Esophagus (tissue), 2 donors: ENCODE data around the gene CACNA2D1. TPM values are rescaled to one million over a fixed set of nuclear protein-coding genes. Genes with fewer than 3 reads are reported as not detected.
"Not testable (repeated sequence)": the region's sequence is repeated elsewhere in the genome, so short reads cannot be mapped to it uniquely, and the experiment has no call there.

Source experiments
- H3K27ac ChIP-seq, 2 donors: one replicate each; pipeline ENCODE4 v1.5.1; 2013; ENCODE audit warnings: low read depth in 2 of 2, mild to moderate bottlenecking in 2 of 2, inconsistent platforms in 1 of 2, low read length in 1 of 2, moderate library complexity in 1 of 2
- H3K27me3 ChIP-seq, 2 donors: one replicate each; pipeline ENCODE4 v1.6.1; 2013; ENCODE audit warnings: low read length in 2 of 2, control low read depth in 1 of 2, mild to moderate bottlenecking in 1 of 2; ENCODE audit not compliant: insufficient read depth in 2 of 2, control insufficient read depth in 1 of 2
- H3K36me3 ChIP-seq, 2 donors: one replicate each; pipeline ENCODE4 v1.6.1; 2013; ENCODE audit warnings: low read length in 1 of 2; ENCODE audit not compliant: control insufficient read depth in 2 of 2, insufficient read depth in 2 of 2
- H3K4me1 ChIP-seq, 2 donors: one replicate each; pipeline ENCODE4 v1.6.1; 2013; ENCODE audit warnings: low read length in 1 of 2; ENCODE audit not compliant: control insufficient read depth in 2 of 2, insufficient read depth in 2 of 2
- H3K4me3 ChIP-seq, 2 donors: one replicate each; pipeline ENCODE4 v1.5.1; 2013; ENCODE audit warnings: low read length in 2 of 2, mild to moderate bottlenecking in 2 of 2, low read depth in 1 of 2, moderate library complexity in 1 of 2
- H3K9me3 ChIP-seq, 2 donors: one replicate each; pipeline ENCODE4 v1.6.1; 2013; ENCODE audit warnings: mild to moderate bottlenecking in 2 of 2, low read depth in 1 of 2, low read length in 1 of 2, moderate library complexity in 1 of 2; ENCODE audit not compliant: control insufficient read depth in 2 of 2, insufficient read depth in 1 of 2
- WGBS, 2 donors: extraction: QIAGEN DNeasy Blood & Tissue Kit; methylation state at CpG; one replicate each; pipeline ENCODE4 v1.1.7; 2013; 5-methylcytosine and 5-hydroxymethylcytosine counted together
- polyA plus RNA-seq, 2 donors: library from polyadenylated mRNA; stranded (reverse); fragments of 200-250 nt; gene quantifications; one replicate each; pipeline ENCODE4 v1.2.3, GENCODE V29; 2013
- donor health status: healthy with polysubstance abuse.
- donor health status: Bipolar disorder and iron deficiency.

Gene CACNA2D1
- polyA plus RNA-seq, 2 donors, result 0.90 to 1.3 TPM

DNA sequence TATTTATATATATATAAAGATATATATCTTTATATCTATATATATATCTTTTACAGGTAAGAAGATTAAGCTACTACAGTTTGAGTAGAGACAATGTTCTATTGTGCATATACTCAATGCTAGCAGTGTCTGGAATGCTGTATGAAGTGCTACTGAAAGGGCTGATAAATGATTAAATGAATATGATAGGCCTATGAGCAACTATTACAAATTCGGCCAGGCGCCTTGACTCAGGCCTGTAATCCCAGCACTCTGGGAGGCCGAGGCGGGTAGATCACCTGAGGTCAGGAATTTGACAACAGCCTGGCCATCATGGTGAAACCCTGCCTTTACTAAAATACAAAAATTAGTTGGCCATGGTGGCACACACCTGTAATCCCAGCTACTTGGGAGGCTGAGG, 297.1 kb downstream of the CACNA2D1 start:
- Histone ChIP-seq H3K27me3 (no peaks in the 10 kb centered on the region), H3K9me3 (no peaks in the 10 kb centered on the region), H3K4me1 (no peaks in the 10 kb centered on the region), H3K4me3 (no peak overlapping the region), H3K27ac (no peak overlapping the region), H3K36me3 (no peaks in the 10 kb centered on the region)
- WGBS, 2 donors, result 96 to 98% methylated on average over 4 of the region's 4 CpGs

DNA sequence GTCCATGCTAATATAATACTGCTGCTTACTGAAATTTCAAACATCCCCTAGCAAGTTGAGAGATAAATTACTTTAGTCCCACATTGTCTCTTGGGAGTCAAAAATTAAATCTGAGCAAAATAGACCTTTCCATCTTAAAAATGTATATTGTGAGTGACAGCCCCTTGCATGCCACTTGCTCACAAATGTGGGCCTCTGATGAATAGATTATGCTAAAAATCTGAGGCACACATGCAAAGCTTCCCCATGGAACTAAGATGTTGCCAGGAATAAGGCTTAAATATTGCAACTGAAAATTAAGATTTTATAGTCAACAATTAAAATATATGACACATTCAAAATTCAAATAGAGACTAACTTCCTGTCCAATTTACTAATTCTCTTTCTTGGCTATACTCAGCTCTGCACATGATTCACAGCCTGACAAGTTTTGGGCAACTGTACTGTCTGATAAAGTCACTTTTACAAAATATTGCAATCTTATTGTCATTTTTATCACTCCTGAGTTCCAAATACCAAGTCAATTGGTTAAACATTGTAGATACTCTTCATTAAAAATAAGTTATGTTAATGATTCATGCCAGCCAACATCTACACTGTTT, 301.2 kb downstream of the CACNA2D1 start:
- no peaks in the 10 kb centered on the region for H3K4me1 ChIP-seq
- no peaks in the 10 kb centered on the region for H3K36me3 ChIP-seq
- H3K27ac ChIP-seq, result no peak overlapping the region
- H3K9me3 ChIP-seq, result no peaks in the 10 kb centered on the region
- H3K4me3 ChIP-seq, result no peak overlapping the region
- no peaks in the 10 kb centered on the region for H3K27me3 ChIP-seq

DNA sequence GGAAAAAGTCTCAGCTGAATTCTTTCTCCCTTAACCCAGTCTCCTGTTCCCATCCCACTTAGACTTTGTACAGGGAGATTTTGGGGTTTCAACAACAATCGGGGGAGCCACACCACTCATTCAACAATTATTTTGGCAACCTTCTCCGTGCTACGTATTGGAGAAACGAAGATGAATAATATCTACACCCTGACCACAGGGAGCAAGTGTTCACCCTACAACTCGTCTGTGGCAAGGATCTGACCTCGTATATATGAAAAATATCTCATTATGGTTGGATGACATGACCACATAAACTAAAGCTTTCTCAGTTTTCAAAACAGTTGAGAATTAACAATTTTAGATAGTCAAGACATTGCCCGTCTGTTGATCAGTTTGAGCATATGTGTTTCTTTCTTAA, 302.1 kb downstream of the CACNA2D1 start:
- WGBS, 2 donors, result 84% methylated on average over 7 of the region's 7 CpGs

DNA sequence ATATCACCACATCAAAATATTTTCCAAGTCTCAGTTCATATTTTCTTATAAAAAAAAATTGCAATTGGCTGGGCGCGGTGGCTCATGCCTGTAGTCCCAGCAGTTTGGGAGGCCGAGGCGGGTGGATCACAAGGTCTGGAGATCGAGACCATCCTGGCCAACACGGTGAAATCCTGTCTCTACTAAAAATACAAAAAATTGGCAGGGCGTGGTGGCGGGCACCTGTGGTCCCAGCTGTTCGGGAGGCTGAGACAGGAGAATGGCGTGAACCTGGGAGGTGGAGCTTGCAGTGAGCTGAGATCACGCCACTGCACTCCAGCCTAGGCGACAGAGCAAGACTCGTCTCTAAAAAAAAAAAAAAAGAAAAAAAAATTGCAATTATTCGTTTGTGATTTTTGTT, 303.0 kb downstream of the CACNA2D1 start:
- 93 to 95% methylated on average over 14 of the region's 14 CpGs for WGBS, 2 donors
- H3K27ac ChIP-seq, H3K27me3 ChIP-seq, H3K36me3 ChIP-seq, H3K4me3 ChIP-seq, H3K9me3 ChIP-seq, H3K4me1 ChIP-seq: not testable (repeated sequence)

More for the DNA sequence above, 302.1 kb downstream of the CACNA2D1 start:
- no peaks in the 10 kb centered on the region for H3K36me3 ChIP-seq
- no peak overlapping the region for H3K27ac ChIP-seq
- no peak overlapping the region for H3K4me3 ChIP-seq
- no peaks in the 10 kb centered on the region for H3K9me3 ChIP-seq
- H3K4me1 ChIP-seq, result no peaks in the 10 kb centered on the region
- no peaks in the 10 kb centered on the region for H3K27me3 ChIP-seq

DNA sequence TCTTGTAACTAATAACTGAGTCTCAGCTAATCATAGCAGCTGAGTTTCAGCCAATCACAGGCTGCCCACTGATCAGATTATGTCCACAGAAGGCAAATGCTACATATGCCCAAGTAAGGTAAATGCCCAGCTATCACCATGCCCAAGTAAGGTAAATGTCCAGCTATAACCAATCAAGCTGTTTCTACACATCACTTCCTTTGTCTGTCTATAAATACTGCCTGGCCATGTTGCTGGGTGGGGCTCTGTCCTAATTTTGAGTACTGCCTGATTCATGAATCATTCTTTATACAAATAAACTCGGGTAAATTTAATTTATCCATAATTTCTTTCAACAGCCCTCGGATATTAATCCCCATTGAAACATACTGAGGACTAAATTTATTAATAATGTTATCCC, 312.4 kb downstream of the CACNA2D1 start:
- Histone ChIP-seq H3K27ac (no peak overlapping the region), H3K4me3 (no peak overlapping the region), H3K36me3 (no peaks in the 10 kb centered on the region), H3K9me3 (no peaks in the 10 kb centered on the region), H3K27me3 (no peaks in the 10 kb centered on the region), H3K4me1 (no peaks in the 10 kb centered on the region)
- WGBS, 2 donors, result 43 to 57% methylated on average over 2 of the region's 2 CpGs

DNA sequence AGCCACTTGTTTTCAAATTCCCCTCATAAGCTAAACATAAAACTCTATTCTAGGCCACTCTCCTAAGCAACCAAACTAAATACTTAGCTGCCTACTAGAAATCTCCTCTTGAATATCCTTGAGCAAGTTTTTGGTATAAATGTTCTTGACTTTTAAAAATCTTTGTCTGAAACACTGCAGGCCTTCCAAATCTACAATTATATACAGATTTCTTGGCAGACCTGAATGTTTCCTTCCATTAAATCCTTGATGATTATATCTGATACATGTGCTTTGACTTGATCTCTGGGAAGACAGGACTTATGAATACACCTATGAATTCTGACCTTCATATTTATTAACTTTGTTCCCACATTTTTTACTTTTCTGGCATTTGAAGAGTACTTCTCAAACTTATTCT, 314.5 kb downstream of the CACNA2D1 start:
- Histone ChIP-seq H3K27me3 (no peaks in the 10 kb centered on the region), H3K27ac (no peak overlapping the region), H3K36me3 (no peaks in the 10 kb centered on the region), H3K4me1 (no peaks in the 10 kb centered on the region), H3K4me3 (no peak overlapping the region), H3K9me3 (peaks cover 3 to 4% of the 10 kb centered on the region in 2 donors)

DNA sequence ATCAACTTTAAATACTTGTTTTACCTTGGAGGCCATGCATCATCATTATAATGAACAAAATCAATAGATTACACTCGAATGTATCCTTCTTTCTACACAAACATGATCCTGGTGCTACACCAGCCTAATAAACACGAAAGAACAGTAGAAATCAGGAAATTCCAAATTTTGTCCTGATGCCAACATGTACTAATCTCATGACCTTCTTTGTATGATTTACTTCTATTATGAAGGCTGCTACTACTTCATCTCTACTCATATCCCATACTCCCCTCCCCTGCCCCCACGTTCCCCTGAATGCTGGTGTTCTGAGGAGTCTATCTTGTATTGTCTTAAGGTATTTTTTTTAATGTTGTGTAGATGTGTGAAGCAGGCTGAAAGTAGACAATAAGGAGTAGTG, 315.0 kb downstream of the CACNA2D1 start:
- Histone ChIP-seq H3K36me3 (no peaks in the 10 kb centered on the region), H3K4me1 (no peaks in the 10 kb centered on the region), H3K27me3 (no peaks in the 10 kb centered on the region), H3K9me3 (peaks cover 3 to 4% of the 10 kb centered on the region in 2 donors), H3K4me3 (no peak overlapping the region), H3K27ac (no peak overlapping the region)
- WGBS, 2 donors, result 59 to 73% methylated on average over 3 of the region's 3 CpGs

DNA sequence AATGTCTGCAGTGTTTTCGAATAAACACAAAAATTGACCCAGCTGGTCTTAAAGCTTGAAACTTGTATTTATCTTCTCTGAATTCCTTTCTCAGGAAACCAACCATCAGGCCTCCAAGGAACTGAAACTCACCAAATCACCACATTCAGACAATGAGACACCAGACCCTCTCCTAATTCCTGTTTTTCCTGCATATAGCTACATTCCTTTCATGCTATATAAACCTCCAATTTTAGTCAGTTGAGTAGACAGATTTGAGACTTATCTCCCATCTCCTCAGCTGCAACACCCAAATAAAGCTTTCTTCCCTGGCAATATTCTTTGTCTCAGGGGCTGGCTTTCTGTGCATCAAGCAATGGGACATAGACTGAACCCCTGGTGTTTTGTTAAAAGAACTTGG, 317.0 kb downstream of the CACNA2D1 start:
- Histone ChIP-seq H3K4me3 (no peak overlapping the region), H3K9me3 (peaks cover 3 to 4% of the 10 kb centered on the region in 2 donors), H3K4me1 (no peaks in the 10 kb centered on the region), H3K36me3 (no peaks in the 10 kb centered on the region), H3K27ac (no peak overlapping the region), H3K27me3 (no peaks in the 10 kb centered on the region)
- WGBS, 2 donors, result 79 to 84% methylated on average over 1 of the region's 1 CpG

DNA sequence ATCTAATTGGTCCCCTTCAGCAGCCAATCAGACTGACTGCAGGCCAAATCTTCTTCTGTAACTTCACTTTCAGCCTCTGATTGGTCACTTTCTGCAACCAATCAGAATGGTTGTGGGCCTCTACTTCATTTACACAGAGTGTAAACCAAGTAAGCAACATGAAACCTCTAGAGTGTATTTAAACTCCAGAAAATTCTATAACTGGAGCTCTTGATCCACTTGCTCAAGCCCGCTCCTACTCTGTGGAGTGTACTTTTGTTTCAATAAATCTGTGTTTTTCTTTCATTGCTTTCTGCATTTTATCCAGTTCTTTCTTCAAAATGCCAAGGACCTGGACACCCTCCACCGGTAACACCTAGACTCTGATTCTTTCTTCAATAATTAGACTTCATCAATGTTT, 319.1 kb downstream of the CACNA2D1 start:
- Histone ChIP-seq H3K27ac (no peak overlapping the region), H3K9me3 (peaks cover 3 to 4% of the 10 kb centered on the region in 2 donors), H3K4me1 (no peaks in the 10 kb centered on the region), H3K36me3 (no peaks in the 10 kb centered on the region), H3K4me3 (no peak overlapping the region), H3K27me3 (no peaks in the 10 kb centered on the region)
- WGBS, 2 donors, result 73 to 96% methylated on average over 2 of the region's 2 CpGs

DNA sequence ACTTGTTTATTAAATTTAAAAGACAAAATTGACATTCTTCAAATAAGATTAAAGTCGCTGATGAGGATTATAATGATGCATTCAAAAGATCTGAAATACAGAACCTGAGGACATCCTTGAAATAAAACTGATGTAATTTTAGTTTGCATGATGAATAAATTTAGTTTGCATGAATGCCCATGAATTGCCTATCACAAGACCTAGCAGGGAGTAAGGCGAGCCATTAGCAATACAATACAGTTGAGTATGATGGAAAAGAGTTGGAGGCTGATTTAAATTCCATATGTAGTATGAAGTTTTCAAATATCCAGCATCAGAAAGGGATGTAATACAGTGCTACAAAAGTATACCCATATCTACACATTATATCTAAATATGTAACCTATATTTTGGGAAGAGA, 321.3 kb downstream of the CACNA2D1 start:
- no peaks in the 10 kb centered on the region for H3K4me1 ChIP-seq
- peaks cover 3 to 4% of the 10 kb centered on the region in 2 donors for H3K9me3 ChIP-seq
- WGBS, 2 donors, result 90 to 91% methylated on average over 2 of the region's 2 CpGs
- no peaks in the 10 kb centered on the region for H3K36me3 ChIP-seq
- H3K4me3 ChIP-seq, result no peak overlapping the region
- no peaks in the 10 kb centered on the region for H3K27me3 ChIP-seq
- no peak overlapping the region for H3K27ac ChIP-seq
